ENCODE data around the gene SOCS1. TPM values are rescaled to one million over a fixed set of nuclear protein-coding genes. Genes with fewer than 3 reads are reported as not detected.
A peak's percentile ranks its signal among the peaks of the same experiment; 100 is the strongest.

The SOCS1 gene
- total and polyA plus RNA-seq, 2 of the 8 experiments (the other 6 are each of a cell fraction or from before 2014, with no cell fraction given) = 21.0 to 48.9 TPM

DNA sequence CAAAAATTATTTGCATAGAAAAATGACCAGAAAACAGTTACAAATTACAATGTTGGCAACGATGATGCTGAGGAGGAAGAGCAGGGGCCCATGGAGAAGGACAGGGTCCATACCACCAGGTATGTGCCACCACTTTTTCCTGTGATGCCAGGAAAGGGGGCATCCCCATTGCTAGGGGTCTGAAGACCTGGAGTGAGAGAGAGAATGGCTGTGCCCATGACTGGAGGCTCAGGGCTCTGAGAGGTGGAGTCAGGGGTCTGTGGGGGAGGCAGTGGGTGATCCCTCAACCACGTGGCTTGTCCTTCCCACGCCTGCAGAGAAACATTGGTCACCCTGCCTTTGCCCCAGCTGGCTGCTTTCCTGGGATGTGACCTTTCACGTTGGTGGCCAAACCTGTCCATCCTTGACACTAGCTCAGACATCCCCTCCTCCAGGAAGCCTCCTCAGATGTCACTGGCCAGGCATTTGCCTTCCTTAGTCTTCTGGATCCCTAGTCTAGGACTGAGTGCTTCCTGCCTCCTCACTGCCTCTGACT is 51.4 kb downstream of the SOCS1 start:
- H2BK15ac ChIP-seq (ENCODE audit: low read length) = 0 out of 2 replicates have a peak overlapping the region, but pooled peaks have one; percentile 46
- no peak overlapping the region for H3K18ac ChIP-seq (ENCODE audit: extremely low read depth, low read length)
- ChIA-PET POLR2A (ENCODE audit: partially characterized antibody) (interaction anchor here (1.4 kb wide), 1 partner anchor 16 kb away, joined by 3 read pairs; no protein-coding TSS in a partner anchor), CTCF (ENCODE audit: partially characterized antibody) (interaction anchor here (0.6 to 4.0 kb wide), 7 partner anchors 11 to 241 kb away, joined by 3 to 28 read pairs (median 3); partner anchors contain the start of gene SOCS1)
- no peaks in the 10 kb centered on the region for H3K23me2 ChIP-seq (ENCODE audit: low read depth, low read length)
- H4K20me1 ChIP-seq (replicated peaks in 1 of 2; ENCODE audit: control insufficient read depth in 1 of 2, insufficient read depth in 2 of 2, low read length in 2 of 2) = no peaks in the 10 kb centered on the region
- no peak overlapping the region for H2BK5ac ChIP-seq (ENCODE audit: low read depth, low read length)
- TF ChIP-seq SRF (IDR thresholded peaks at IDR 0.05; ENCODE audit: low read depth, low read length) (no peak), TEAD4 (IDR thresholded peaks at IDR 0.05; ENCODE audit: low read depth, low read length) (no peak), SP2 (IDR thresholded peaks at IDR 0.05; ENCODE audit: low read length) (no peak), JUN (IDR thresholded peaks at IDR 0.05; ENCODE audit: low read depth, low read length) (no peak), MAX (IDR thresholded peaks at IDR 0.05) (no peak), CHD2 (IDR thresholded peaks at IDR 0.05; ENCODE audit: low read length) (no peak), ZNF274 (IDR thresholded peaks at IDR 0.05; ENCODE audit: borderline replicate concordance, extremely low read depth, low read length) (no peak), USF2 (IDR thresholded peaks at IDR 0.05; ENCODE audit: low read length) (no peak)
- H3K4me2 ChIP-seq (ENCODE audit: insufficient read depth in 1 of 2, low read depth in 2 of 2, low read length in 2 of 2) = no peak overlapping the region
- H3K4ac ChIP-seq (replicated peaks; ENCODE audit: insufficient read length, low read depth, low read length) = no peak overlapping the region
- H3K27me3 ChIP-seq (replicated peaks in 1 of 4; ENCODE audit: control insufficient read depth in 3 of 4, extremely low read depth in 1 of 4, insufficient read depth in 3 of 4, low read length in 3 of 4) = no peaks in the 10 kb centered on the region; a peak in 1 of 7 replicates
- no peak overlapping the region for H3K27ac ChIP-seq (ENCODE audit: low read depth, low read length)
- DNase-seq (ENCODE audit: low read depth in 1 of 2, low spot score in 2 of 2) (no peak), FAIRE-seq (no peak)
- 0 out of 2 replicates have a peak overlapping the region, but pooled peaks have one; percentile 60 for H2BK12ac ChIP-seq (ENCODE audit: low read depth, low read length)
- H2AK5ac ChIP-seq (ENCODE audit: low read depth, low read length) = peak overlapping the region; percentile 53; the same call in 1 of the 2 replicates
- H3K9me3 ChIP-seq (ENCODE audit: insufficient read depth in 2 of 2, low read depth in 1 of 2, low read length in 1 of 2) = peaks cover 8% of the 10 kb centered on the region in 2 experiments; a peak in 3 of 4 replicates
- H3K56ac ChIP-seq (replicated peaks; ENCODE audit: insufficient read length, low read depth, low read length) = no peak overlapping the region
- no peak overlapping the region for H3K9ac ChIP-seq (replicated peaks in 1 of 4; ENCODE audit: extremely low read depth in 1 of 4, low read depth in 3 of 4, low read length in 3 of 4)
- H3K79me2 ChIP-seq (ENCODE audit: control insufficient read depth in 1 of 2, insufficient read depth in 2 of 2, low read length in 2 of 2) = no peaks in the 10 kb centered on the region
- H2BK20ac ChIP-seq (ENCODE audit: low read length) = 0 out of 2 replicates have a peak overlapping the region, but pooled peaks have one; percentile 21
- H3K36me3 ChIP-seq (ENCODE audit: control insufficient read depth in 2 of 4, insufficient read depth in 4 of 4, low read length in 3 of 4) = no peaks in the 10 kb centered on the region
- H3K14ac ChIP-seq (ENCODE audit: insufficient read length) = no peak overlapping the region
- no peak overlapping the region for H2BK120ac ChIP-seq (replicated peaks; ENCODE audit: low read depth, low read length)
- no peak overlapping the region for H4K5ac ChIP-seq (ENCODE audit: insufficient read length, low read depth, low read length)
- H4K8ac ChIP-seq (ENCODE audit: extremely low read depth, insufficient read depth, low read length) = no peak overlapping the region
- H3K79me1 ChIP-seq (ENCODE audit: low read depth, low read length) = no peaks in the 10 kb centered on the region
- no peak overlapping the region for H4K91ac ChIP-seq (replicated peaks; ENCODE audit: insufficient read length, low read length)
- no peak overlapping the region for H3K4me3 ChIP-seq (ENCODE audit: extremely low read depth in 1 of 4, insufficient read depth in 2 of 4, low read depth in 3 of 4, low read length in 4 of 4)
- no peak overlapping the region for H3K23ac ChIP-seq (ENCODE audit: insufficient read length)
- 85% methylated on average over 4 of the region's 4 CpGs; no CpG with 5 or more reads in 1 of the 2 experiments for WGBS, 2 experiments (ENCODE audit: extremely low coverage in 1 of 2, insufficient coverage in 1 of 2, insufficient read length in 1 of 2, insufficient replicate concordance in 2 of 2, low coverage in 1 of 2, low lambda C conversion rate in 2 of 2, missing lambda C conversion rate in 1 of 2)
- H2AFZ ChIP-seq (ENCODE audit: low read length) = no peak overlapping the region
- peaks cover 7 to 30% (median 18%) of the 10 kb centered on the region in 4 experiments for H3K4me1 ChIP-seq (replicated peaks in 1 of 4; ENCODE audit: control insufficient read depth in 3 of 4, insufficient read depth in 4 of 4, low read length in 3 of 4)

Data from H1 (cell line).